Measurements from ENCODE around the gene ZNHIT6. TPM values are rescaled to one million over a fixed set of nuclear protein-coding genes. Genes with fewer than 3 reads are reported as not detected.

Gene ZNHIT6
- total RNA-seq, 2 experiments from 2014 or later = 13.7 to 18.8 TPM

GRCh38 chr1:85607126-85607920 lies 100.9 kb downstream of the ZNHIT6 start:
- DNase-seq (no peak), ATAC-seq (no peak)
- Mint-ChIP-seq H3K36me3 (no peaks in the 10 kb centered on the region), H3K4me1 (no peaks in the 10 kb centered on the region), H3K27me3 (no peaks in the 10 kb centered on the region), H3K9me3 (ENCODE audit: low read depth) (no peaks in the 10 kb centered on the region), H3K27ac (no peak overlapping the region), H3K4me3 (no peak overlapping the region)
- CTCF ChIA-PET = no interaction called here

DNA sequence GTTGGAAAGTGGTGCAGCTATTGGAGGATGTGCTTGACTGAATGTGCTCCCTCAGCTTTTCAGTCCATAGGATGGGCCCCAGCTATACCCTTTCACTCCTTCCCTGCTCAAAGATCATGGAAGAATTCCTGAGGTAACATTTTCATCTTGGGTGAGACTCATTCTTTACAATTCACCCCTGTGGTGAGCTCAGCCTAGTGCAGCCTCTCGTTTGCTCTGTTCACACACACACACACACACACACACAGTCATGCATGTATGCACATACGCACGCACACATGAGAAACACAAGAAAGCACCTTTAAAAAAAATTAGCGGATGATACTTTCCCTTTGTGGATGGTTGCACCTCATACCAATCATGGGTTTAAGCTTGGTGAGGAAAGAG lies 101.8 kb downstream of the ZNHIT6 start:
- CTCF ChIA-PET = no interaction called here
- no peaks in the 10 kb centered on the region for H3K27me3 Mint-ChIP-seq
- DNase-seq (no peak), ATAC-seq (no peak)
- no peaks in the 10 kb centered on the region for H3K4me1 Mint-ChIP-seq
- H3K9me3 Mint-ChIP-seq (ENCODE audit: low read depth) = no peaks in the 10 kb centered on the region
- no peak overlapping the region for H3K4me3 Mint-ChIP-seq
- no peak overlapping the region for H3K27ac Mint-ChIP-seq
- no peaks in the 10 kb centered on the region for H3K36me3 Mint-ChIP-seq

- no peak overlapping the region for H3K4me3 Mint-ChIP-seq
- no peaks in the 10 kb centered on the region for H3K4me1 Mint-ChIP-seq
- H3K27ac Mint-ChIP-seq = no peak overlapping the region
- H3K27me3 Mint-ChIP-seq = no peaks in the 10 kb centered on the region
- ATAC-seq (no peak), DNase-seq (no peak)
- CTCF ChIA-PET = interaction anchor here (1.0 kb wide), 1 partner anchor 10 kb away, joined by 3 read pairs; no protein-coding TSS in a partner anchor
- H3K9me3 Mint-ChIP-seq (ENCODE audit: low read depth) = no peaks in the 10 kb centered on the region
- H3K36me3 Mint-ChIP-seq = no peaks in the 10 kb centered on the region
These were observed 102.5 kb downstream of the ZNHIT6 start for GRCh38 chr1:85605484-85606413.

DNA sequence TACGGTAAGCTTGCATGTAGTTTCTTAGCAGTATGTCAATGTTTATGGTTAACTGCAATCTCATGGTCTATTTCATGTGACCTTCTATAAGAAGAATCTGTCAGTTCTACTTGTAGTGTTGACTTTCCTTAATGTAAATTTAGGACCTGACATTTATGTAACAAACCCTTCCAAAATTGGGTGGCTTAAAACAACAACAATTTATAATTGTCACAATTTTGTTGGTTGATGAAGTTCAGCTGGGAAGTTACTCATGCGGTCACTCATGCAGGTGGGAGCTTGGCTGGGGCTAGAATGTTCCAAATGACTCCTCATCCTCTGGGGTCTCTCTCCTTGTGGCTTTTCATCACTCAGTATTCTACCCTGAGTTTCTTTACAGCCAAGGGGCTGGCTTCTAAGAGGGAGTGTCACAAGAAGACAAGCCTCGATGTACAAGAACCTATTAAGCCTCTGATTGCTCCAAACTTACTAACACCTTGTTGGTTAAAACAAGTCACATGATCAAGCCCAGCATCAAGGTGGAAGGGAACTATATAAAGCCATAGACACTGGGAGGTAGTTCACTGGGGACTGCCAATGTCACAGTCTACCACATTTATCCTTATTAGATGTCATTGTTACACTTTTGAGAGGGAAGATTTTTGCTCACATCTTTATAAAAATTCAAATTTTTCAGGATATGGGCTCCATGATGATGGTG lies 103.8 kb downstream of the ZNHIT6 start:
- no peaks in the 10 kb centered on the region for H3K36me3 Mint-ChIP-seq
- no peak overlapping the region for H3K4me3 Mint-ChIP-seq
- no peak overlapping the region for H3K27ac Mint-ChIP-seq
- H3K9me3 Mint-ChIP-seq (ENCODE audit: low read depth) = no peaks in the 10 kb centered on the region
- CTCF ChIA-PET = interaction anchor here (1.0 kb wide), 1 partner anchor 9 kb away, joined by 3 read pairs; no protein-coding TSS in a partner anchor
- DNase-seq = no peak
- H3K27me3 Mint-ChIP-seq = no peaks in the 10 kb centered on the region
- ATAC-seq = no peak
- H3K4me1 Mint-ChIP-seq = no peaks in the 10 kb centered on the region

DNA sequence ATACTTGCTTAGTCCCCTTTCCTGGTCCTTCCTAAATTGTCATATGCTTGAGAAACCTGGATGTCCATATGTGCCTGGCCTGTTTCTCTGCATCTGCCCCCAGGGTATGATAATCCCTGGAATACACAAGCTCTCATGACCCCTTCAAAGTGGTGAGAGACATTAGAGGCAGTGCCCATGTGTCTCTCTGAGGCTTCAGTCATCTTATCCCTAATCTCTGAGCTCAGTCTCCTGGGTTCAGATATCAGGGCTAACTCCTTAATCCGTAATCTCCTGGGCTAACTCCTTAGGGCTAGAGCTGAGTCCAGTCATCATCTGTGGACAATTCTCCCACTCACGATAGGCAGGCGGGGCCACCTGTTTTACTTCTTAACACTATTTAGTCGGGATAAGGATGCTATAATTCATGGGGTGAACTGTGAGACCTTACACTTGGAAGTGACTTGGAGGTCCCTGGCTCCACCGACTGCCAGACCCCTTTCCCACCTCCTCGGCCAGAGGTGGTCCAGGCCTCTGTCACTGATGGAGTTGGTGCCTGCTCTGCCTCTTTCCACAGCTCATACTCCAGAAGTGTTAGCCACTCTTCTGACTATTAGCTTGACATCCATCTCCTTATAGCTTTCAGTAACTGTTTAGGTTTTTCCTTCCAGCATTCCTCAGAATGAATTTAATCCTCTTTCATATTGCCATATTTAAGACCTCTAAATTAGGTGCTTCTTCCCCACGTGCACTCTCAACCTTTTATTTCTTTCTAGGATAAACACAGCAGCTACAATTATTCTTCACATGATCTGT lies 105.0 kb downstream of the ZNHIT6 start:
- H3K27ac Mint-ChIP-seq = no peak overlapping the region
- no peaks in the 10 kb centered on the region for H3K9me3 Mint-ChIP-seq (ENCODE audit: low read depth)
- H3K27me3 Mint-ChIP-seq = no peaks in the 10 kb centered on the region
- DNase-seq = no peak
- no peak for ATAC-seq
- H3K4me3 Mint-ChIP-seq = no peak overlapping the region
- no peaks in the 10 kb centered on the region for H3K4me1 Mint-ChIP-seq
- no peaks in the 10 kb centered on the region for H3K36me3 Mint-ChIP-seq
- CTCF ChIA-PET = no interaction called here

GRCh38 chr1:85602571-85602970 lies 105.7 kb downstream of the ZNHIT6 start:
- Mint-ChIP-seq H3K27me3 (no peaks in the 10 kb centered on the region), H3K36me3 (no peaks in the 10 kb centered on the region), H3K4me3 (no peak overlapping the region), H3K27ac (no peak overlapping the region), H3K4me1 (no peaks in the 10 kb centered on the region), H3K9me3 (ENCODE audit: low read depth) (no peaks in the 10 kb centered on the region)
- CTCF ChIA-PET = no interaction called here
- ATAC-seq (no peak), DNase-seq (no peak)

- ATAC-seq = no peak
- Mint-ChIP-seq H3K36me3 (no peaks in the 10 kb centered on the region), H3K27me3 (no peaks in the 10 kb centered on the region), H3K9me3 (ENCODE audit: low read depth) (no peaks in the 10 kb centered on the region), H3K4me1 (no peaks in the 10 kb centered on the region), H3K27ac (no peak overlapping the region), H3K4me3 (no peak overlapping the region)
- CTCF ChIA-PET = no interaction called here
- no peak for DNase-seq
These were observed 106.3 kb downstream of the ZNHIT6 start for GRCh38 chr1:85601901-85602300.

DNA sequence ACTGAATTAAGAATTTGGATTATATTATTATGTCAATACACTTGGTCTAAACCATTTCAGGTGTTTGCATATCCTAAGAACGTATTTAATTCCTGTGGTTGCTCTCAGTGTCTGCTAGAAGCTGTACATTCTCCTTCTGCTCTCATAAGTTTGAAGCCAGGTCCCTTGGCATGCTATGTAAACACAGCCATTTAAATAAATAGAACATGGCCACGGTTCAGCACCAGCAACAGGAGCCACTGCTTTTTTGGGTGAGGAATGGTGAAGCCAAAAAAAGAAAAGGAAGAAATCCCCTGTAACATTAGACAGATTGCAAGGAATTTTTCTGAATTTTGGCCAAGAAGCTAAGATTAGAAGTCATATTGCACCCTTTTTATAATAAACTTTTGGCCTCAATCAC lies 108.6 kb downstream of the ZNHIT6 start:
- ATAC-seq (no peak), DNase-seq (no peak)
- Mint-ChIP-seq H3K36me3 (no peaks in the 10 kb centered on the region), H3K27me3 (no peaks in the 10 kb centered on the region), H3K27ac (no peak overlapping the region), H3K4me3 (no peak overlapping the region), H3K4me1 (no peaks in the 10 kb centered on the region), H3K9me3 (ENCODE audit: low read depth) (no peaks in the 10 kb centered on the region)
- CTCF ChIA-PET = no interaction called here

Other genes with a start within 250 kb of the ZNHIT6 start
- not detected for gene DDAH1, start 243.3 kb downstream of the ZNHIT6 start, total RNA-seq
- not detected for gene CCN1, start 127.7 kb downstream of the ZNHIT6 start, total RNA-seq